Pulmonary artery endothelial cell (primary cell): ENCODE data around the gene CBX7. TPM values are rescaled to one million over a fixed set of nuclear protein-coding genes. Genes with fewer than 3 reads are reported as not detected.

Source experiments
- DNase-seq: peaks from one replicate; pipeline ENCODE4 v3.0.0-alpha.2; 2011; ENCODE audit warnings: low read depth, low spot score
- total RNA-seq: library from RNA; depleted of rRNA; stranded (reverse); fragments of >200 nt; gene quantifications from 2 replicates; pipeline ENCODE4 v1.2.3, GENCODE V29; 2014

Gene CBX7
- total RNA-seq, 1 donor from 2014 or later = 2.7 TPM

DNA sequence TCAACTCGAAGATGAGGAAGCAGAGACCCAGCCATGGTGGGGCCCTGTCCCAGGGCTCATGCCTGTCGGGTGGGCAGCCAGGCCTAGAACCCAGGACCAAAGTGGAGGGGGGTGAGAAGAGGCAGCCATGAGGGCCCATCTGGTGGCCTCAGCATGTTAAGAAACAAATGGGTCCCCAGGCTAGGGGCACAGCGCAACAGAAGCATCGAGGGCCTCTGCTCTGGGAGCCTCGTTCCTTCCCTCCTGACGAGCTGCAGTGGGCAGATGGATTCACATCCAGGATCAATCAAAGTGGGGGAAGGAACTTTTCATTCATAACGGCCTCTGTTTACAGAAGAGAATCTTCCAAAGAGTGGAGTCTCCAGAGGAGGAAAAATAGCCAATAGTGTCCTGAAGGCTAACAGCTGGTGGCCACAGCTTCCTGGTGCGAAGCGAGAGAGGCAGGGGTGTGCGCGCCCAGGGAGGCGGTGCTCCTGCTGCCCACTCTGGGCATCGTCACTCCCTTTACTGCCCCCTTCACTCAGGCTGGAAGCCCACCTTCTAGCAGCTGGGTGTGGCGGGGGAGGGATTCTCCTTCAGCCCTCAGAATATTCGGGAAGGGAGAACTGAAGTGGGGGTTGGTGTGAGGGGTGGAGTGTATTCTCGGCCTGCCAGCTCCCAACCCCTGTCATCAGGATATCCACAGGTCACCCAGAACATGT is 4.3 kb downstream of the CBX7 start:
- DNase-seq = no peak

DNA sequence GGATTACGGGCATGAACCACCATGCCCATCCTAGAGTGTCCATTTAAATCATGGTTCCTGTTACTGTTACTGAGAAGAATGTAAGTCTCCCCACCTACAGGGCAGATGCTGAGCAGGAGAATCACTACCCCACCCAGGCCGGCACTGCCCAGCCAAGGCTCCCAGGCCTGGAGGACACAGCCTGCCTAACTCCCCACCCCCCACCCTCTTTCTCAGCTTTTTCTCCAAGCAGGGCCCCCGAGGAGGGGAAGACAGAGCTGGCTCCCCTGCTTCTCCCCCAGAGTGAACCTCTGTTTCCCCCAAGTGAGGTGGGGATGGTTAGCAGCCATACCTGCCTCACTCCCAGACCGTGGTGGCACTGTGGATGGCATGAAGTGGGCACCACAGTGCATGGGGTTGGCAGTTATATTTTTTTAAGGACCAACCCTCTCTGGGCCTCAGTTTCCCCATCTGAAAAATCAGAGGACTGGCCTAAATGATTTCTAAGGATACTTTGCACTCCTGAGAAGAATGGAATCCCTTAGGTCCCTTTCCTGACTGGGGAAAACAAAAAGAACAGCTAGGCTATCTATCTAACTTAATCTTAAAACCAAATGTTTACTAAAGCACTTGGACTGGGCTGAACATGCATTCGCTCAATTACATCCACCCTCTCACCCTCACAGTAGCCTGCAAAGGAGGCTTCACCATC is 5.0 kb downstream of the CBX7 start:
- no peak for DNase-seq

DNA sequence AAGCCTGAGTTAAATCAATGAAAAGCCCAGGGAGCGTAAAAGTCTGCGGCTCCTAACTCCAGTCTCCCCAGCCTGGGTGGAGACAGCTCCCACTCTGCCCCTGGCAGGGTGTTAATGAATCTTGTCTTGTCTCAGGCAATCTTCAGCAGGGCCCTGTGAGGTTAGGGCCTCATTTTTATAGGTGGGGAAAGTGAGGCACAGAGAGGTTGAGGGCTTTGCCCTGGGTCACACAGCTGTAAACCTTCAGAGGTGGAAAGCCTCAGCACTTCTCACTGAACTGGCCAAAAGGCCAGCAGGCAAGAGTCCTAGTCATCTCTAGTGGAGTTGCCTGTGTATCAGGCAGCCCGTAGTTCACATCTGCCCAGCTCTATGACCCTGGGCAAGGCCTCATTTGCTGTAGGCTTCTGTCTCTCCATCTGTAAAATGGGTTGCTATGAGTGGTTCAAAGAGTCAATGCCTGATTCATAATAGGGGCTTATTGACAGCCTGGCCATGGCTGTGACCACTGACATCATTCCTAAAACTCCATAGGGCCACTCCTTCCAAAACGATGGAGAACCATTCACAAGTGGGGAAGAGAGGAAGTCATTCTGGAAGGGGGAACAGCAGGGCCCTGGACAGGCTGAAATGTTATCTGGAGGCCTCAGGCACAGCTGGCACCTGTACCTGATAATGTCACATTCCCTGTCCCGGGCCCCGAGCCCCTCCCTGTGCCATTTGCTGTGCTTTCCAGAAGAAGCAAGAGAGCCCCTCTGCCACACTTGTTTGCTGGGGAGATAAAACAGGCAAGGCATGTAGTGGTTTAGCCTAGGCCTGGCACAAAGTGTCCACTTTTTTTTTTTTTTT is 6.0 kb downstream of the CBX7 start:
- DNase-seq = no peak

DNA sequence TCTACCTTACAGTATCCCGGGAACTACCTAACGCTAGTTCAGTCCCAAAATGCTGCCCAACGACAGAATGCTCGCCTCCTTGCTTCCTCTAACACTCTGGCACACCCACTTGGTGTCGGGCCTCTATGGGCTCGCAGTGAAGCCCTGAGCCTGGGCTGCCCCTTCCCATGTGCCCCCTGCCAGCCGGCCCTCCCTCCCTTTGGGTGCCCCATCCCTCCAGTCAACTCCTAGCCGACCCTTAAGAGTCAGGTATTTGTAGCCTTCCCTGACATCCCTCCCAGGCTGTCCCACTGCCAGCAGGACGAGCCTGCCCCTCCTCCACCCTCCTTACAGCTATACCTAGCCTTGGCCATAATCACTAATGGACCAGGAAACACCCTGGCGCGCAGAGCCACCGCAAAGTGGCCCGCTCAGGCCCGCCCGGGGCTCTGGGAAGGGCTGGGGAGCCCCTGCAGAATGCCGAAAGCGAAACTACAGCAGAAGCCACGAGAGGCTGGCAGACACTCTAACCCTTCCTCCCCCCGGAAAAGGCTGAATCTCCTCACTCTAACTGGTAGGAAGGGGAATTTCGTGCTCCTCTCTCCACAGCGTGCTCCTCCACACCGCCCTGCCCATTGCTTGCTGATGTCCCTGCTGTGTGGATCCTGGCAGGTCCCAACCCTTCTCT is 8.2 kb downstream of the CBX7 start:
- DNase-seq = no peak

DNA sequence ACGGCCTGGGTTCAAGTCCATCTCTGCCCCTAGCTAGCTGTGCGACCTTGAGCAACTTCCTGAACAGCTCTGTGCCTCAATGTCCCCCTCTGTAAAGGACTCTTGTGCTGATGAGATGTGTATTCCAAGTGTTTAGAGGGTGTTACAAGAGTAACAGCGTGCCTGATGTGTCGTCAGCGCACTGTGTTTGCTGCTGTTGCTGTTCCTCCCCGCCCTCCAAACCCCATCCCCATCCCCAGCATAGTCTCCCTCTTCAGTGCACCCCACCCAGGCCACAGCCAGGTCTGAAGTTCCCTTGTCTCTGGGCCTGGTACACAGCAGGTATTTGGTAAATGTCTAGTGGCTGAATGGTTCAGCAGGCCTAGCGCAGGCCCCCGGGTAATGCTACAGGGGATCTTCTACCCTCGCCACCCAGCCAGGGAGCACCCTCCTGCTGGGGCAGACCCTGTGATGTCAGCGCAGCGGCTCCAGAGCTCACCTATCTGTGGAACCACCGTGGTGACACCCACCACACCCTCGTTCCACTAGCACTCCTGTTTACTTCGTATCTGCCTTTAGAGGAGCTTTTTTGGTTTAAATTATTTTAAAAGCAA is 10.3 kb downstream of the CBX7 start:
- no peak for DNase-seq

DNA sequence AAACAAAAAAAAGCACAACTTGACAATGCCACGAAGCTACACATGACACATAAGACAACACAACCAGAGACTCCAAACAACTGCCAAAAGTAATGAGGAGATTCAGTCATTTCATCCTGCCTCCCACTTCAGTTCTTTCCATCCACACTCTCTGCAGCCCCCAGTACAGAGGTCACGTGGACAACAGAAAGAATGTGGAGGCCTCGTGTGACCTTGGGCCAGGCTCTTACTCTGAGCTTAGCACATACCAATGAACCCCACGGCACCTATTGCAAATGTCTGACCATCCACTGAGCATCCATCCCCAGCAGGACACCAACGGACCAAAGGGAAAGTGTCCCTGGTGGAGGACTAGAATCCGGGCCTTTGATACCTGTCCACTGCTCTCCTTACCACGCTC is 12.5 kb downstream of the CBX7 start:
- DNase-seq = no peak

DNA sequence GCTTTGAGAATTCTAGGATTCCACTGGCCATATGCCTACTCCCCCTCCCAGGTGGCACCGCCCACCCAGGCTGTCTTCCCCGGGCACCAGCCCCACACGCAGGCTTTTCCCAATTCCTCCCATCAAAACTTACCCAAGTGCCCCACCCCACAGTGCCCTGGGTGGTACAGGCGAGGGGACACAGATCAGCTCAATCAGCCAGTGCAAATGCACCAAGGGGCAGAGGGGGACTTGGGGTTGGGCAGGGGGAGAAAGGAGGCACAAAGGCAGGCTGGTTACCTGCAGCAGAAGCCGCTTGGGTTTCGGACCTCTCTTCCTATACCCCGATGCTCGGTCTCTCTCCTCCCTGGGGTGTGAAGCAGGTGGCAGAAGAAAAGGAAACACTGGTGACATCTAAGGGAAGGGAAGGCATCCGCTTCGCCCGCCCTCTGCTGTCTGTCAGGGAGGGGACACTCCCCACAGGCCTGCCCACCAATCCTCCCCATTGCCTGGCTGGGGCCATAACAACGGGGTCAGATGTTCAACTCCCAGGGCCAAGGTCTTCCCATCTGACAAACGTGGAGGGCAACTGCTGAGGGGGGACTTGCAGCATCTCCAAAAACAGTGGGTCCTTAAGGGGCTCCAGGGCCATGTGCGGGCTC is 14.0 kb downstream of the CBX7 start:
- DNase-seq = no peak

DNA sequence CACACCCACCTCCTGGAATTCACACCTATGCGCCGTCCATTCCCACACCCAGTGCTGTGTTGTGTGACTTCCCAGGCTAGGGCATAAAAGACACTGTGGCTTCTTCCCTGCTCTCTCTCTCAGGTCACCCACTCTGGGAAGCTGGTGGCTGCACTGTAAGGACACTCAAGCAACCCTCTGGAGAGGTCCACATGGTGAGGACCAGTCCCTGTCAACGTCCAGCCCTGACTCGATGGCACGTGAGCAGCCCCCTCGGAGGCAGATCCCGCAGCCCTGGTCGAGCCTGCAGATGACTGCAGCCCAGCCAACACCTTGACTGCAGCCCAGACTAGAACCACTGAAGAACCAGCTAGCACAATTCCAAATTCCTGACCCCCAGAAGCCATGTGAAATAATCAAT is 16.2 kb downstream of the CBX7 start:
- no peak for DNase-seq

DNA sequence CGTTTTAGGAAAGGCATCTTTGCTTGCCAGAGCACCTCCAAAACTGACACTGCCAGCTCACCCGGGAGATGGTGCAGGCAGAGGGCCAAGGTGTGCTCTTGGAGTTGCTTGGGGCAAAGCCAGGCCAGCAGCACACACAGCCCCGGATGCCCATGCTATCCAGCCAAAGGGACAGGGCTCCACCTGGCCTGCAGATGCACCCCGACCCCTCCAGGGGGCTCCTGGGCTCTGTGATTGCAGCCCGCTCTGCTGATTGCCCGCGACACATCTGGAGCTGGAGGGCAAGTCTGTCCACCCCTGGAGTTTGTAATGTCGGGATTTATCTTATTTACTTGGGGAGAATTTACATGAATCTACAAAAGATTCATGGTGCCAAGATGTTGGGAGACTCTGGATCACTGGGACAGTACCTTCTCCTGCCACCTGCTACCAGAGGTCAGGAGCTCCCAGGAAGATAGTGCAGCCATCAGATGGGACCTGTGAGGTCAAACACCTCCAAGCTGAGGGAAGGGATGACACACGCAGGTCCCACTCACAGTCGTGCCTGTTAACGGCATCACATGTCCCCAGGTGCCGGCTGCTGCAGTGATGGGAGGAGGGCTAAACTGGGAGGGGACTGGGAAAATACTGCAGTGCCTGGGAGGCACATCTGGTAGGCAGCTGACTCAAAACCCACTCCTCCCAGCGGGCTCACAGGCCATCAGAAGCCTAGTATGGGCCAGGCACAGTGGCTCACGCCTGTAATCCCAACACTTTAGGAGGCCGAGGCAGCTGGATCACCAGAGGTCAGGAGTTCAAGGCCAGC is 17.2 kb downstream of the CBX7 start:
- DNase-seq = no peak

DNA sequence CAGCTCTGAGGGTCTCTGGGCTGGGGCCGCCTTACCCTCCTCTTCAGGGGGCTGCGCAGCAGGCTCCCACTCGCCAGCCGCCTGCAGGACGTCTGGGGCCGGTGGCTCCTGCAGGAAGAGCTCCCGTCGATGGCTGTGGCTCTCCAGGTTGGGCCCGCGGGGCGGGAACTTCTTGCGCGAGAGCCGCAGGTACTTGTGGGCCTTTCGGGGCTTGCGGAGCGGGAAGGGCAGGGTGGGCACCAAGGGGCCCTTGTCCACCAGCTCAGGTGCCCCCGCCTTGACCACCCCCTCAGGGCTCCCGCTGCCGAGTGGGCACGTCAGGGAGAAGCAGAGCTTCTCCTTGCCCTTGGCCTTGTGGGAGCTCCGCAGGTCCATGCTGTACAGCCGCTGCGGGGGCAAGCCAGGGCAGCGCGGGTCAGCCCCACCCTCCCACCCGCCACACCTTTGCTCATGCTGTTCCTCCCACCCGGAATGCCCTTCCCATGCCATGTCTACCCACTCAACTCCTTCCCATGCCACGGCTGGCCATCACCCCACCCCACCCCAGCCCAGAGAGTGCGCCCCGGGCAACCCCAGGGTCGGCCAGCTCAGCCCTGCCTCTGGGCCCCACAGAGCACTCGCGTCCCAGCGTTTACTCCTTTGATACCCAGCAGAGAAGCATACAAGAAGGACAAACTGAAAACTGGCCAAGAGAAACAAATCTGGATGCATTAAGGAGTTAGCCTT is 18.0 kb downstream of the CBX7 start:
- no peak for DNase-seq

DNA sequence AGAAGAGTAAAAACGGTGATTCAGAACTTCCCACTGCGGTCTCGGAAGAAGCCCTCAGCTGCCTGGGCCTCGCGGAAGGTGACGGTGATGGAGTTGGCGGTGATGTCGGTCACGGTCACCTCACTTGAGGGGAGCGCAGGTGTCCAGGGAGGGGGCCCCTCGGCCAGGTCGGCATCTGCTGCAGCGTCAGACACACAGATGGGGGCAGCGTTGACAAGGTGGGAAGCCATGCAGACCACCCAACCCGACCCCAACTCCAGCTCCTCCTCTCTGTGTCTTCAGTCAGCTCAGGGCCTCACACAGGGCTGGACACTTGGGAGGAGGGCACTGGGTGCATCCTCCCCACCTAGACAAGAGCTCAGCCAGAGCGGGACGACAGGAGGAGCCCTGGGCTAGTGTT is 18.6 kb downstream of the CBX7 start:
- no peak for DNase-seq

DNA sequence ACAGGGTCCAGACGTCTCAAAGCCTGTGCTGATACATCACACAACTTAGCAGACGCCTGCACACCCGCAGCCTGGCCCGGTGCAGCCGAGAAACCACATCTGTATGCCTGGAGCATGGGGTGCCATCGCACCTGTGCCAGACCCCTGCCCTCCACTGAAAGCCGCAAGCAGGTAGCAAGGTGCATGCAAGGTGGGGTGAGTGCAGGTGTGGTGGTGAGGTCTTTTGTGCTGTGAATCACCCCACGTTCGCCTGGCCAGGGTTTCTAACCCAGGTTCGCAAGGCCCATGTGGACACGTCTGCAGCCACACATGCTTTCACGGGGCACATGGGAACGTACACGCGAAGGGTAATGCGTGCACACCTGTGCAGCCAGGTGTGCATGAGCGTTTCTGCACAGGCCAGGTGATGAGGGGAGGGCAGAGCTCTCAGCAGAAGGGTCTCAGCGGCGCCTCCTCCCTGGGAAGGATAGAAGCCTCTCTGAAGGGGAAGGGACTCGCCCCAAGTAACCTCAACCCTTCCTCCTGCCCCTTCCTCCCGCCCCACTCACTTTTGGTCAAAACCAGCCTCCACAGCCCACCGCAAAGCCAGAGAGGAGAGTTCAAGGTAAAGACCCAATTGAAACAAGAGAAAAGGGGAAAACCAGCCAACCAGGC is 19.5 kb downstream of the CBX7 start:
- no peak for DNase-seq

DNA sequence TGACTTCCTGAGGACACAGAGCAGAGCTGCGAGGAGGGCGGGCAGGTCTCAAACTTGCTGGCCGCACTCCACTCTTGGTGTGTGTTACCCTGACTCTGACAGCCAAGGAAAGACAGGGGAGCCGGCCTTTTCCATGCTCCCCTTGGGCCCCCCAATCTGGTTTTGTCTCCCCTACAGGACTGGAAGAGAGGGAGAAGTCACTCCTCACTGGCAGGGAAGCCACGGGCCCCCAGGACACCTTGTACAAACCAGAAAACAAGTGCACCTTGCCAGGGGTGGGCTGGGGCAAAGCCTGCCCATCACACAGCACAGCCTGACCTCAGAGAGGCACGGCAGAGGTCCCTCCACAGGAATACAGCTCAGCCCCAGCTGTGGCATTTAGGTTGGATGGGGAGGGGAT is 20.2 kb downstream of the CBX7 start:
- DNase-seq = no peak

DNA sequence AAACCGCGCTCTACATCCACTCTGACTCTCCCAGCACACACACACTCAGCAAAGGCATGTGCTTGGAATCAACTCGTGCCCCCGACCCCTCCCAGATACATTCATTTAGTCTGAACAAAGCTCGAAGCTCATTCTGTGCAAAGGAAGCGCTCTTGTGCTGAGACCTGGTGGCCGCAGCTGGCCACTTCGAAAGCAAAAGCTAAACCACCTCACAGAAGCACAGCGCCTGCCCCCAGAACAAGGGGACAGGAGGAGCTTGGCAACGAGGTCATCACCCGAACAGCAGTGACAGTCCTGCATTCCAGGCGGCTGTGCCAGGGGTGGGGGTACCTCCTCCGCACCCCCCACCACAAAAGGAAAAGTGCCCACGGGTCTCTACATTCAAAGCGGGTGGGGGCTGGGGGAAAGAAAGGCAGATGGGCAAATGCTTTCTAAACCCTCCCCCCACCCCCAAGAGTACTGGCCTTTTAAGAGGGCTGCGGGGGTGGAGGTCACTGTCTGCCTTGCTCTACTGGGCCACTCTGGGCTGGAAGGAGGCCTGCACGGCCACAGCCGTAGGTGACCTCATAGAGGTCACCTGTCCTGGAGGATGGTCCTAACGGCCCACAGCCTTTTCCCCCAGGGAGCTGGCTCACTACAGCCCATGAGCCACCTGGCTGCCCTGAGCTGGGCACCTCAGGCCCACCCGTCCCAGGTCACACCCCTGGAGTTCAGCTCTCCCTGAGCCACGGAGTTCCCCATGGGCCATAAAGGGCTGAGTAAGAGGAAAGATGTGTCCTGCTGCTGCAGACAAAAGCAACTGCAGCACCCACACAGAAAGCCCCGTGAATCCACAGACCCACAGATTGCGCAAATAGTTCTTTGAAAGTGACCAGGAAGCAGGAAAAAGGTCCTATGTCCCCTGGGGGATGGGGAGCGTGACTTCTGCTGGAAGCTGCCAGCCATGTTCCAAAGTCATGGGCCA is 21.3 kb downstream of the CBX7 start:
- DNase-seq = no peak

DNA sequence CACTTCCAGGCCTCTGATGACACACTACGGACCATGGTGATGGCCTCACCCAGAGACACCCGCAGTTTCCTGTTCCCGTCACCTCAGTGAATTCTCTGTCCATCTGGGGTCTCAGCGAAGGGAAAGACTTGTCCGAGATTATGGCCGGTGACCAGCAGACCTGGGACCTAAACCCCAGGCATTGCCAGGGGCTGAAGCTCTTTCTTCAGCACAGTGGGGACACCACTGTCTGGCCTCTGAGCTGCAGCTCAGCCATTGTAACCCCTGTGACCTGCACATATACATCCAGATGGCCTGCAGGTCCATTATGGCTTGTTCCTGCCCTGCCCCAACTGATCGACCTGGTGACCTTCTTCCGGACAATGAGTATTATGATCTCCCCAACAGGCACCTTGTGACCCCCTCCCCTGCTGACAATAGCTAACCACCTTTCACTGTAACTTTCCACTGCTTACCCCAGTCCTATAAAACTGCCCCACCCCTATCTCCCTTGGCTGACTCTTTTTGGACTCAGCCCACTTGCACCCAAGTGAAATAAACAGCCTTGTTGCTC is 22.3 kb downstream of the CBX7 start:
- DNase-seq = no peak

DNA sequence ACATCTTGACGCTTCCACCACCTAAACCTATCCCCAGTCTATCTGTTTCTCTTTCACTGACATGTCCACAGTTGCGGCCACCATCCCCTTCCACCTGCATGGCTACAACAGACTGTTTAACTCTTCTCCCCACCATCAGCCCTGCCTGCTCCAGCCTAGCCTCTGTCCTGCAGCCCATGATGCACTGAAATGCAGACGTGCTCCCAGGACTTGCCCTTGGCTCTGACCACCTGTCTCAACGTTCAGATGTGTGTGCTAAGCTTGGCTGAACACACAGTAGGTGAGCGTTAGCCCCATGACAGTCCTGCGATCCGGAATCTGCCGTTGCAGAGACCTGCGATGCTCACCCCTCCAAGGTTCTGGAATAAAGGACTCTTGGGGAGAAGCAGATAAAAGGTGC is 22.7 kb downstream of the CBX7 start:
- DNase-seq = no peak

DNA sequence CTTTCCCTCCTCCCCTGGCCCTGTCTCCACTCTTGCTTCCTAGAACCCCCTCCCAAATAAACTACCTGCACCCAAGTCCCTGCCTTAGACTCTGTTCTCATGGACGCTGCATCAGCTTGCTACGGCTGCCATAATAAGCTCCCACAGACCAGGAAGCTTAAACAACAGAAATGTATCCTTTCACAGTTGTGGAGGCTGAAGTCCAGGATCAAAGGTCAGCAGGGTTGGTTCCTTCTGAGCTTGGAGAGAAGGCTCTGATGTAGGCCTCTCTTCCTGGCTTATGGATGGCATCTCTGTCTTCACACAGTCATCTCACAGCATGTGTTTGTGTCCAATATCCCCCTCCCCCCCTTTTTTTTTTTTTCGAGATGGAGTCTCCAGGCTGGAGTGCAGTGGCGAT is 23.4 kb downstream of the CBX7 start:
- no peak for DNase-seq
